Stomach smooth muscle (tissue), 2 donors: ENCODE results near the gene STIM1.

Experiments
- H3K27ac ChIP-seq: one replicate; pipeline ENCODE4 v1.7.0; 2013; ENCODE audit warnings: mild to moderate bottlenecking, low read length, inconsistent platforms
- H3K27me3 ChIP-seq, 2 donors: one replicate each; pipeline ENCODE4 v1.7.0; 2013; ENCODE audit warnings: low read length in 2 of 2; ENCODE audit not compliant: insufficient read depth in 2 of 2, control insufficient read depth in 1 of 2
- H3K36me3 ChIP-seq, 2 donors: one replicate each; pipeline ENCODE4 v1.7.0; 2013; ENCODE audit warnings: low read length in 2 of 2; ENCODE audit not compliant: control insufficient read depth in 2 of 2, insufficient read depth in 2 of 2
- H3K4me1 ChIP-seq: one replicate; pipeline ENCODE4 v1.7.0; 2013; ENCODE audit warnings: low read length; ENCODE audit not compliant: control insufficient read depth, insufficient read depth
- H3K4me3 ChIP-seq, 2 donors: one replicate each; pipeline ENCODE4 v1.7.0; 2013; ENCODE audit warnings: low read length in 2 of 2
- H3K9ac ChIP-seq, 2 donors: one replicate each; pipeline ENCODE4 v1.7.0; 2013; ENCODE audit warnings: low read length in 2 of 2, mild to moderate bottlenecking in 1 of 2
- H3K9me3 ChIP-seq, 2 donors: one replicate each; pipeline ENCODE4 v1.7.0; 2013; ENCODE audit warnings: low read length in 2 of 2; ENCODE audit not compliant: control insufficient read depth in 2 of 2
- donor health status: healthy.
- donor health status: Pancreatic carcinoma.

Gene STIM1

DNA sequence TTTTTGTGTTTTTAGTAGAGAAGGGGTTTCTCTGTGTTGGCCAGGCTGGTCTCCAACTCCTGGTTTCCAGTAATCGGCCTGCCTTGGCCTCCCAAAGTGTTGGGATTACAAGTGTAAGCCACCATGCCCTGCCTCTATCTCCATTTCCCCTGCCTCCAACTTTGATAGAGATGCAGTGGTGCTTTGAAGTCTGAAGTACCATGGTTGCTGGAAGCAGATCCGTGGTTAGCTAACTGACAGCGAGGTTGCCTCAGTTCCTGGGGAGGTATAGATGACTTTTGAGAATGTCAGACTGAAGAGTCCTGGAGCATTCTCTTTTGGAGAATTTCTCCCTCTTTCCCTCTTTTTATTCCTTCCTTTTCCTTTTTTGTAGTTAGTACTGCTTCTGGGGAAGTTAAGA is 127.6 kb downstream of the STIM1 start:
- no peaks in the 10 kb centered on the region for H3K27me3 ChIP-seq
- no peak overlapping the region for H3K27ac ChIP-seq
- no peak overlapping the region for H3K9ac ChIP-seq
- peaks cover 14% of the 10 kb centered on the region for H3K4me1 ChIP-seq
- no peaks in the 10 kb centered on the region for H3K36me3 ChIP-seq
- H3K4me3 ChIP-seq: no peak overlapping the region
- no peaks in the 10 kb centered on the region for H3K9me3 ChIP-seq

DNA sequence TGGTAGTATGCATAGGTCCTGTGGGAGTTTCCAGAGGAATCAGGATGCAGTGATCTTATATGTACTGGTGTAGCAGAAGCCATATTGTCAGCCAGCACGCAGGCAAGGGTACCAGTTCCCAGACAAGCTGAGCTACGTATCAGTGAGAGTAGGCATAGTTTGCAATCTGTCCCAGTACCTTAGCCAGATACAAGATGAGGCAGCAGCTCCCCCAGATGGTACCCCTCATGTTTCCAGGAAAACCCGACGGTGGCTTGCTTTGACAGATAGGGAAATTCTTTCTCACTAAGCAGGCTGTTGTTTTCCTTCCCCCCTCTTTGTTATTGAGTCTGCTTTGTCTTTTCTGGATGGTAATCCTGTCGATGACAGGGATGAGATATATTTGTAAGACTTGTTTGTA is 129.4 kb downstream of the STIM1 start:
- Histone ChIP-seq H3K27me3 (no peaks in the 10 kb centered on the region), H3K4me1 (peaks cover 14% of the 10 kb centered on the region), H3K27ac (no peak overlapping the region), H3K4me3 (no peak overlapping the region), H3K9ac (no peak overlapping the region), H3K9me3 (no peaks in the 10 kb centered on the region), H3K36me3 (no peaks in the 10 kb centered on the region)

DNA sequence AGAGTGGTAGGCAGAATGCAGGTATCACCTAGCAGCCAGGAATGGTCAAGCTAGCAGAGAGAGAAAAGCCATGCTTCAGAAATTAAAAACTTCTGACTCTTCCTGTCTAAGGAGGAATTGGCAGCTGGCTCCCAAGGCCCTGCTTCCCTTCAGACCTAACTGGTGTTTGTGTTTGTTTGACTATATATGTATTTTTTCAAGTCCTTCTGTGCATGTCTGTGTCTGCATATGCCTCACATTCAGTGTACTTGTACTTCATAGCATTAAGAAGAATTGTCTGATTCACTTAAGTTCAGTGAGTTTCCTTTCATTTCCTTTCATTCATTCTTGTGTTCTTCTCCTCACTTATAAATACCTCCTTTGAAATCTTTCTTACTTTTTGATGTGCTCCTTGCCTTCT is 130.2 kb downstream of the STIM1 start:
- Histone ChIP-seq H3K27ac (no peak overlapping the region), H3K9ac (no peak overlapping the region), H3K36me3 (no peaks in the 10 kb centered on the region), H3K27me3 (no peaks in the 10 kb centered on the region), H3K9me3 (no peaks in the 10 kb centered on the region), H3K4me1 (peaks cover 14% of the 10 kb centered on the region), H3K4me3 (no peak overlapping the region)

DNA sequence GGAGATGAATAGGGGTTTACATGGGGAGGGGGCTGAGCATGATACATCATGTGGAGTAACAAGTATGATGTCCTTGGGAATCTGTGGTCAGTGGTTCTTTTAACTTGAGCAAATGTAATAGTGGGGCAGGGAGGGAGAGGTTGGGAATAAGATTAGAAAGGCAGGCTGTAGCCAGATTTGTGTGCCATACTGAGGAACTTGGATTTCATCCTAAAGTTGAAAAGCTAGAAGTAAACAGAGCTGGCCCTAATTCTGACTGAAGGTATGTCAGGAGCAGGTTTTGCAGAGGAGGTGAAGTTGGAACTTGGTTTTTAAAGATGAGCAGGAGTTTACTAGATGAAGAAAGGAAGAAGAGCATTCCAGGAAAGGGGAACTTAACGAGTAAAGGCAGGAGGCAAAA is 130.8 kb downstream of the STIM1 start:
- no peaks in the 10 kb centered on the region for H3K27me3 ChIP-seq
- no peaks in the 10 kb centered on the region for H3K36me3 ChIP-seq
- no peak overlapping the region for H3K4me3 ChIP-seq
- H3K4me1 ChIP-seq: peaks cover 16% of the 10 kb centered on the region
- no peaks in the 10 kb centered on the region for H3K9me3 ChIP-seq
- H3K27ac ChIP-seq: no peak overlapping the region
- no peak overlapping the region for H3K9ac ChIP-seq

DNA sequence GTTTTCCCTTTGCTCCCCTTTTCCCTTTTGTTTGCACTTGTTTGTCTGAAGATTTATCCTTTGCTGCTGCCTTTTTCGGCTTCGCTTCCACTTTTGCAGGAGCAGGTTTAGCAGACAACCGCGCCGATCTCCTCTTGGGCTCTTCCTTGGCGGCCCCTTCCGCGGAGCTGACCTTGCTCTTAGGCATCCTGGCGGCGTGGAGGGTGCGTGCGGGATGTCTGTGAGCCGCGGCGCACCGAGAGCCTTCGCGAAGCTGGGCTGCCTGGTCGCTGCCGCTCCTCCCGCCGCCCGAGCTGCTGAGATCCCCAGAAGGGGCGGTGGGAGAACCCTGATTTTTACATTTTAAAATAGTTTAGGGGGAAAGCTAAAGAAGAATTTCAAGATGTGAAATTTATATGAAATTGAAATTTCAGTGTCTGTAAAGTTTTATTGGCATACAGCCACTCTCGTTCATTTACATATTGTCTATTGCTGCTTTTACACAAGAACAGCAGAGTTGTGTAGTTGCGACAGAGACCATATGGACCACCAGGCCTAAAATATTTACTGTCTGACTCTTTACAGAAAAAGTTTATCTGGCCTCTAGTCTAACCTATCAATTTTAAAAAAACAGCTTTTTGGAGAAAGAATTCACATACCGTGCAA is 133.9 kb downstream of the STIM1 start:
- peak overlapping the region in 1 of 2 donors; percentile 41 for H3K4me3 ChIP-seq
- H3K9me3 ChIP-seq: peaks cover 0 to 2% of the 10 kb centered on the region in 2 donors
- no peak overlapping the region for H3K27ac ChIP-seq
- H3K9ac ChIP-seq: no peak overlapping the region
- H3K36me3 ChIP-seq: no peaks in the 10 kb centered on the region
- H3K27me3 ChIP-seq: no peaks in the 10 kb centered on the region
- peaks cover 16% of the 10 kb centered on the region for H3K4me1 ChIP-seq

DNA sequence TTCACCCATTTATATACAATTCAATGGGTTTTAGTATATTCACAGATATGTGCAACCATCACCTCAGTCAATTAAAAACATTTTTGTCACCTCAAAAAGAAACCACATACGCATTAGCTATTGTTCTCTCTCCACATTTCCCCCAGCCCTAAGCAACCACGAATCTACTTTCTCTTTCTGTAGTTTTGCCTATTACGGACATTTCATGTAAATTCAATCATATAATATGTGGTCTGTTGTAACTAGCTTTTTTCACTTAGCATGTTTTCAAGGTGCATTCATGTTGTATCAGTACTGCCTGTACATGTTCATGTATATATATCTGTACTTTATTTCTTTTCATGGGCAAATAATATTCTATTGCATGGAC is 134.4 kb downstream of the STIM1 start:
- no peak overlapping the region for H3K27ac ChIP-seq
- no peak overlapping the region for H3K4me3 ChIP-seq
- H3K36me3 ChIP-seq: no peaks in the 10 kb centered on the region
- peaks cover 12% of the 10 kb centered on the region for H3K4me1 ChIP-seq
- H3K27me3 ChIP-seq: no peaks in the 10 kb centered on the region
- peaks cover 0 to 2% of the 10 kb centered on the region in 2 donors for H3K9me3 ChIP-seq
- H3K9ac ChIP-seq: no peak overlapping the region

DNA sequence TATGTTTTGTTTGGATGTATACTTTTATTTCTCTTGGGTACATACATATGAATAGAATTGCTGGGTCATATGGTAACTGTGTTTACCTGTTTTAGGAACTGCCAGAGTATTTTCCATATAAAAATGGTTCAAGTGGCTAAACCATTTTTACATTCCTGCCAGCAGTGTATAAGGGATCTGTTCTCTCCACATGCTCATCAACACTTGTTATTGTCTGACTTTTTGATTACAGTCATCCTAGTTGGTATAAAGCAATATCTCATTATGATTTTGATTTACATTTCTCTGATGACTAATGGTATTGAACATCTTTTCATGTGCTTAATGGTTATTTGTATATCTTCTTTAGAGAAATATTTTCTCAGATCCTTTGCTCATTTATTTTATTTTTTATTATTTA is 134.9 kb downstream of the STIM1 start:
- Histone ChIP-seq H3K4me3 (no peak overlapping the region), H3K27me3 (no peaks in the 10 kb centered on the region), H3K9me3 (peaks cover 0 to 2% of the 10 kb centered on the region in 2 donors), H3K9ac (no peak overlapping the region), H3K36me3 (no peaks in the 10 kb centered on the region), H3K4me1 (peaks cover 7% of the 10 kb centered on the region), H3K27ac (no peak overlapping the region)

DNA sequence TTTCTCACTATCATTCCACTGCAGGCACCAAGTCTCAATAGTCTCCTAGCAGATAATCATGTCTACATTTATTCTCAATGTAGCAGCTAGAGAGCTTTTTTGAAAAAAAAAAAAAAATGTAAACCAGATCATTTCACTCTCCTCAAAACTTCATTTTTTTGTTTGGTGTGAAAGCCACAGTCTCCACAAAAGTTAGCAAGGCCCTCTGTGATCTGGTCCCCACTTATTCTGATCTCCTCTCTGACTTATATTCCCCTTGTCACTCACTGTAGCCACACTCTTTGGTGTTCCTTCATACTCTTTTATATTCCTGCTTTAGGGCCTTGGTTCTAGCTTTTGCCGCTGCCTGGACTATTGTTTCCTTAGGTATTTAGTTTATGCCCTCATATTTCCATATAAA is 137.5 kb downstream of the STIM1 start:
- Histone ChIP-seq H3K27ac (no peak overlapping the region), H3K9ac (no peak overlapping the region), H3K9me3 (peaks cover 0 to 2% of the 10 kb centered on the region in 2 donors), H3K27me3 (no peaks in the 10 kb centered on the region), H3K4me3 (no peak overlapping the region), H3K36me3 (no peaks in the 10 kb centered on the region), H3K4me1 (peaks cover 3% of the 10 kb centered on the region)

DNA sequence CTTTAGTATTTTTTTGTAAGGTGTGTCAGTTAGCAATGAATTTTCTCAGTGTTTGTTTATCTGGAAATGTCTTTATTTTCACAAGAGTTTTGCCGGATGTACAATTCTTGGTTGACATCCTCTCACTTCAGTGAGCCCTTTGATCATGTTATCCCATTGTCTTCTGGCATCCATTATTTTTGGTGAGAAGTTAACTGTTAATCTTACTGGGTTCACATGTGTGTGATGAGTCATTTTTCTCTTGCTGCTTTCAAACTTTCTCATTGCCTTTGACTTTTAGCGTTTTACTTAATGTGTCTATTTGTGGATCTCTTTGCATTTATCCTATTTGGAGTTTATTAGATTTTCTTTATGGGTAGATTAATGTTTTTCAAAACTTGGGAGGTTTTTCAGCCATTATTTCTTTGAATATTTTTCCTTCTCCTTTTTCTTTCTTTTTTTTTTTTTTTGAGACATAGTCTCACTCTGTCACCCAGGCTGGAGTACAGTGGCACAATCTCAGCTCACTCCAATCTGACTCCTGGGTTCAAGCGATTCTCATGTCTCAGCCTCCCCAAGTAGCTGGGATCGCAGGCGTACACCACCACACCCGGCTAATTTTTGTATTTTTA is 138.7 kb downstream of the STIM1 start:
- no peaks in the 10 kb centered on the region for H3K36me3 ChIP-seq
- no peak overlapping the region for H3K4me3 ChIP-seq
- no peak overlapping the region for H3K9ac ChIP-seq
- H3K9me3 ChIP-seq: peaks cover 0 to 2% of the 10 kb centered on the region in 2 donors
- H3K27me3 ChIP-seq: no peaks in the 10 kb centered on the region
- no peak overlapping the region for H3K27ac ChIP-seq
- H3K4me1 ChIP-seq: peaks cover 3% of the 10 kb centered on the region

DNA sequence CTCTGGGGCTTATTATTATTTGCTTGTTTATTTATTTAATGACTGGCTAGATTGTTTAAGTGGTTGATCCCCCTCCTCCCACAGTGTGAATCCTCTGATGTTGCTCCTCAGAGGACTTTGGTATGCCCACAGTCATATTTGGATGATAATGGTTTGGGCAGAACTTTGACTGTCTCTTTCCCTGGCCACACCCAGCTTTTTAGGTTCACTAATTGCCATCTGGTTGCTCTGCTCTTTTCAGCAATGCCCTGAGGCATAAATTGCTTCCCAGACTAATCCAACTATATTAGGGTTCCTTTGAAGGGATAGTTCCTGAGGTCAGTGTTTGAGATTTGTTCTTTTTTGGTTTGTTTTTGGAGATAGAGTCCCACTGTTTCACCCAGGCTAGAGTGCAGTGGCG is 139.8 kb downstream of the STIM1 start:
- H3K9me3 ChIP-seq: peaks cover 0 to 2% of the 10 kb centered on the region in 2 donors
- H3K4me3 ChIP-seq: no peak overlapping the region
- no peaks in the 10 kb centered on the region for H3K27me3 ChIP-seq
- no peak overlapping the region for H3K27ac ChIP-seq
- H3K36me3 ChIP-seq: no peaks in the 10 kb centered on the region
- H3K9ac ChIP-seq: no peak overlapping the region
- peaks cover 3% of the 10 kb centered on the region for H3K4me1 ChIP-seq

DNA sequence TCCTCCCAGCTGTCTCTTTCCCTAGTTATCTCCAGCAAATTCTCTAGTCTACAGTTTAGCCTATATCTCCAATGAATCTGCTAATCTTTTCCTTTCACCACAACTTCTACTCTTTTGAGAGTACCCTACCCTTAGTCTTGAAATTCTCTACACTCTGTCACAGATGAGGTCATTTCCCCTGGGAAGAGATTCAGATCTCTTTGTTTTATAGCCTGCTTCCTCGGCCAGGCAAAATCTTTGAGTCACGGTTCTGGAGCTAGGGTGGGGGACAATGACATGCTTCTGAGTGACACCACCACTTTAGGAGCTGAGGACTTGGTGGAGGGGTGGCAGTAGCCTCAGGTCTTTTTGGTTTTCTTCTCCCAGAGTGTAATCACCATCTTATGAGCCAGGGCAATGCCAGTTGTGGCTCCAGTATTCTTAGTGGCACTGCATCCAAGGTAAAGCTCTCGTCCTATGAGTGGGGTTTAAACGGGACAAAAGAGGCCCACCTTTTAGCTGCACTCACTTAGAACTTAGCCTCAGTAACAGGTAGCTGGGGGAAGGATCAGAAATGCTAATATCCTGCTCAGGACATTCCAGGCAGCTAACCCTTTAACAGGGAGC is 140.6 kb downstream of the STIM1 start:
- Histone ChIP-seq H3K9ac (no peak overlapping the region), H3K4me1 (peaks cover 3% of the 10 kb centered on the region), H3K4me3 (no peak overlapping the region), H3K27ac (no peak overlapping the region), H3K9me3 (peaks cover 0 to 2% of the 10 kb centered on the region in 2 donors), H3K27me3 (no peaks in the 10 kb centered on the region), H3K36me3 (no peaks in the 10 kb centered on the region)
